Measurements from ENCODE around the gene DGKE. TPM values are rescaled to one million over a fixed set of nuclear protein-coding genes. Genes with fewer than 3 reads are reported as not detected.

Gene DGKE
- total and polyA plus RNA-seq, 2 of the 8 experiments (the other 6 are each of a cell fraction or from before 2014, with no cell fraction given), result 1.7 to 7.4 TPM

DNA sequence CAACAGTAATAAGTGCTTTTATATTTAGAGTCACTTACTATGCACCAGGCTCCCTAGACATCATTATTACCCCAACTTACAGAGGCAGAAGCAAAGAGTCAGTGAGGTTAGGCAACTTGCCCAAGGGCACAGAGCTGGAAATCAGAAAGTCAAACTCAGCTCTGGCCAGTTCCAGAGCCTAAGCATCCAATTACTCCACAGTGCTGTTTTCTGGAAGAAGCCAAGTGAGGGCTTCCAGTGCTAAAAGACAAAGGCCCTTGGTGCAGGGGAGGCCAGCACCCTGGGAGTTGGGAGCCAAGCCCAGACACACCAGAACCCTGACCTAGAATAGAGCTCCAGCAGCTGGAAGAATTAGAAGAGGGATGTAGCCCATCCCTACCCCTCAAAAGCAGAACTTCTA, 40.4 kb upstream of the DGKE start:
- Histone ChIP-seq H3K9me3 (ENCODE audit: insufficient read depth in 2 of 2, low read depth in 1 of 2, low read length in 1 of 2) (no peaks in the 10 kb centered on the region; a peak in 1 of 4 replicates), H3K4me3 (ENCODE audit: extremely low read depth in 1 of 4, insufficient read depth in 2 of 4, low read depth in 3 of 4, low read length in 4 of 4) (no peak overlapping the region), H2BK15ac (ENCODE audit: low read length) (no peak overlapping the region), H3K27me3 (replicated peaks in 1 of 4; ENCODE audit: control insufficient read depth in 3 of 4, extremely low read depth in 1 of 4, insufficient read depth in 3 of 4, low read length in 3 of 4) (no peaks in the 10 kb centered on the region; a peak in 1 of 7 replicates), H4K91ac (replicated peaks; ENCODE audit: insufficient read length, low read length) (no peak overlapping the region), H3K4ac (replicated peaks; ENCODE audit: insufficient read length, low read depth, low read length) (no peak overlapping the region), H3K14ac (ENCODE audit: insufficient read length) (no peak overlapping the region), H3K18ac (ENCODE audit: extremely low read depth, low read length) (no peak overlapping the region), H4K5ac (ENCODE audit: insufficient read length, low read depth, low read length) (no peak overlapping the region), H3K79me2 (ENCODE audit: control insufficient read depth in 1 of 2, insufficient read depth in 2 of 2, low read length in 2 of 2) (no peaks in the 10 kb centered on the region), H2BK20ac (ENCODE audit: low read length) (no peak overlapping the region), H3K56ac (replicated peaks; ENCODE audit: insufficient read length, low read depth, low read length) (no peak overlapping the region), H3K23me2 (ENCODE audit: low read depth, low read length) (peaks cover 8% of the 10 kb centered on the region; the same call in 1 of the 2 replicates), H3K23ac (ENCODE audit: insufficient read length) (no peak overlapping the region), H2BK5ac (ENCODE audit: low read depth, low read length) (no peak overlapping the region), H3K4me2 (ENCODE audit: insufficient read depth in 1 of 2, low read depth in 2 of 2, low read length in 2 of 2) (no peak overlapping the region), H3K27ac (ENCODE audit: low read depth, low read length) (no peak overlapping the region), H4K20me1 (replicated peaks in 1 of 2; ENCODE audit: control insufficient read depth in 1 of 2, insufficient read depth in 2 of 2, low read length in 2 of 2) (no peaks in the 10 kb centered on the region), H2AFZ (ENCODE audit: low read length) (no peak overlapping the region), H4K8ac (ENCODE audit: extremely low read depth, insufficient read depth, low read length) (no peak overlapping the region), H3K4me1 (replicated peaks in 1 of 4; ENCODE audit: control insufficient read depth in 3 of 4, insufficient read depth in 4 of 4, low read length in 3 of 4) (no peaks in the 10 kb centered on the region), H3K36me3 (ENCODE audit: control insufficient read depth in 2 of 4, insufficient read depth in 4 of 4, low read length in 3 of 4) (no peaks in the 10 kb centered on the region), H2BK12ac (ENCODE audit: low read depth, low read length) (no peak overlapping the region), H2BK120ac (replicated peaks; ENCODE audit: low read depth, low read length) (no peak overlapping the region), H3K9ac (replicated peaks in 1 of 4; ENCODE audit: extremely low read depth in 1 of 4, low read depth in 3 of 4, low read length in 3 of 4) (no peak overlapping the region), H3K79me1 (ENCODE audit: low read depth, low read length) (no peaks in the 10 kb centered on the region), H2AK5ac (ENCODE audit: low read depth, low read length) (no peak overlapping the region)
- ChIA-PET CTCF (ENCODE audit: partially characterized antibody) (interaction anchor here (1.1 to 6.5 kb wide), 4 partner anchors 9 to 77 kb away, joined by 3 to 31 read pairs (median 4); no protein-coding TSS in a partner anchor), POLR2A (ENCODE audit: partially characterized antibody) (no interaction called here)
- TF ChIP-seq BRCA1 (IDR thresholded peaks at IDR 0.05; ENCODE audit: low read depth, low read length), result no peak
- no peak for TF ChIP-seq BACH1 (IDR thresholded peaks at IDR 0.05; ENCODE audit: low read length)
- no peak for TF ChIP-seq MAX (IDR thresholded peaks at IDR 0.05)
- no peak for TF ChIP-seq HDAC2 (IDR thresholded peaks at IDR 0.05; ENCODE audit: borderline replicate concordance in 1 of 2, low read depth in 2 of 2, low read length in 2 of 2)
- no peak for TF ChIP-seq GTF2F1 (IDR thresholded peaks at IDR 0.05; ENCODE audit: borderline replicate concordance, low read depth, low read length)
- TF ChIP-seq HDAC6 (IDR thresholded peaks at IDR 0.05; ENCODE audit: low read depth, low read length), result no peak
- no peak for TF ChIP-seq TCF12 (IDR thresholded peaks at IDR 0.05; ENCODE audit: low read depth, low read length)
- FAIRE-seq (no peak), DNase-seq (ENCODE audit: low read depth in 1 of 2, low spot score in 2 of 2) (no peak)
